GM19463 (cell line): ENCODE measurements around the gene CEP85L.

ENCODE experiments used
- ATAC-seq: cut with Tn5 transposase; IDR thresholded peaks from one replicate; pipeline ENCODE4 v1.9.1; 2021; ENCODE audit warnings: mild to moderate bottlenecking, moderate library complexity; ENCODE audit not compliant: unreplicated experiment

Gene CEP85L

DNA sequence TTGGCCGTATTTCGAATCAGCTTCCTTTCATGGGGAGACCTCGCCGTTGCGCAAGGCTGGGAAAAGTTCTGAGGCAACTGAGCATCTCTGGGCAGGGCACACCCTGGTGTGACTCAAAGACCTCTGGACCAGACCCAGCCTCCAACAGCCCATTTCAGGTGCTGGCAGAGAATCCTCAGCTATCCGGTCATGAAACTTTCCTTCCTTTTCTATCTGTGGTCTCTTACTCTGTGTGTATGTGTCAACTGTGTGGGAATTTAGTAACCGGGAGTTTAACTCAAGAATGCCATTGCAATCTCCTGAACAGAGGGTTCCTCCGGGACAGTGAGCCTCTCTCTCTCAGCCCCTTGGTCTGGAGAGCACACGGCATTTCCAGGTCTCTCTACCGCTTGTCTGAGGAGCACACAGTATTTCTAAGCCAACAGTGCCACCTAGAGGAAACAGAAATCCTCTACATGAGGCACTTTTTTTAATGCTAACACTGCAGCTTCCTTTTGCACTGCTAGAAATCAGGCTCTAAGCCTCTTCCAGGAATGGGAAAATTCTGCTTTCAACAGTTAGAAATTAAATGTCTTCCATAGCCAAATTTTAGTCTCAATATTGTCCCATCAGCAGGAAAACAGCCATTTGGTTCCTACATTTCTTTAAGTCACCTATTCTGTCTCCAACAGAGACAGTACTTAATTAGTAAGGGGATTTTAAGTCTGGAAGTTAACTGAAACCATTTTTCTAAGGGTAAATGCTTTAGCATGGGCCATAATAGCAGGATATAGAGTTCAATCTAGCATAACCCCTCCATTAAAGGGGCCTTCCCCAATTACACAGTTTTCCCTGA is 70.6 kb downstream of the CEP85L start:
- ATAC-seq: peak; percentile 60

DNA sequence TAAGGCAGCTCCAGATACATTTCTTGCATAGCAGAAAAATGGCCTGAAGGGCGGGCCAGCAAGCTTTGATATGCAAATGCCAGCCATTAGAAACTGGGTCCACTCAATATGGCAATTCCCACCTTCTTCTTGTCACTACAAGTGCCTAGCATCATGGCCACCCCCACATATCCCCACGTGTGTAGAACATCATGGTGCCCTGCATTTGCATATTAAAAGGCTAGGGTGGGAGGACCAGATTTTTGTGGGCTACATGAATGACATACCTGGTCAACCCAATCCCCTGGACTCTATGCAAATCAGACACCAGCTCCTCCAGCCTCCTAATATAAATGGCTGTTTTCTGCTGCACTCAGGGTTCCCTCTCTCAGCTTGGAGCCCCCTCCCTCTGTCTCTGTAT is 71.6 kb downstream of the CEP85L start:
- no peak for ATAC-seq

DNA sequence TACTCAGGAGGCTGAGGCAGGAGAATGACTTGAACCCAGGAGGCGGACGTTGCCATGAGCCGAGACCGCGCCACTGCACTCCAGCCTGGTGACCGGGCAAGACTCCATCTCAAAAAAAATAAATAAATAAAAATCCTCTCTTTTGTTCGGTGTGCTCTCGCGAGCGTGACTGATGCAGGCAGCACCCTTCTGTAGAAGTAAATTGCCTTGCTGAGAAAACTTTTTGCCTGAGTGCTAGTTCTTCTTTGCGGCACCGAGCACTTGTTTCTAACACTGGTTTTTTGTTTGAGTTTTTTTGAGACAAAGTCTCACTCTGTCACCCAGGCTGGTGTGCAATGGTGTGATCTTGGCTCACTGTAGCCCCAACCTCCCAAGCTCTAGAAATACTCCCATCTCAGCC is 72.8 kb downstream of the CEP85L start:
- no peak for ATAC-seq

DNA sequence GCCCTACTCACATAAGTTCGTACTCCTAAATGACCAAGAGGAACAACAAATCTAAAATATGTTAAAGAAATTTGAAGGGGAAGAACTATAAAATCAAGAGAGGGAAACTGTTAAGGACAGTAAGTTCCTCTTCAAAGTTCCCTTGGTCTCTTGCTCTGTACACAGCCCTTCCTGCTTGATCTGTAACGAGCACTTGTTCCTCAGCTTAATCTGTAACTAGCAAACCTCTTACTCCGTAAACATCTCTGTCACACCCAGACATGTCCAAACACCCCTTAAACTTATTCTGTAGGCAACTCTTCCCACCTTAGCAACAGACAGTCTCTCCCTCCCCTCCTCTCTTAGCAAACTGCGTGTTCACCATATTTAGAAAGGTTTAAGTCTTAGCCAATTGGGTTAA is 73.4 kb downstream of the CEP85L start:
- no peak for ATAC-seq

DNA sequence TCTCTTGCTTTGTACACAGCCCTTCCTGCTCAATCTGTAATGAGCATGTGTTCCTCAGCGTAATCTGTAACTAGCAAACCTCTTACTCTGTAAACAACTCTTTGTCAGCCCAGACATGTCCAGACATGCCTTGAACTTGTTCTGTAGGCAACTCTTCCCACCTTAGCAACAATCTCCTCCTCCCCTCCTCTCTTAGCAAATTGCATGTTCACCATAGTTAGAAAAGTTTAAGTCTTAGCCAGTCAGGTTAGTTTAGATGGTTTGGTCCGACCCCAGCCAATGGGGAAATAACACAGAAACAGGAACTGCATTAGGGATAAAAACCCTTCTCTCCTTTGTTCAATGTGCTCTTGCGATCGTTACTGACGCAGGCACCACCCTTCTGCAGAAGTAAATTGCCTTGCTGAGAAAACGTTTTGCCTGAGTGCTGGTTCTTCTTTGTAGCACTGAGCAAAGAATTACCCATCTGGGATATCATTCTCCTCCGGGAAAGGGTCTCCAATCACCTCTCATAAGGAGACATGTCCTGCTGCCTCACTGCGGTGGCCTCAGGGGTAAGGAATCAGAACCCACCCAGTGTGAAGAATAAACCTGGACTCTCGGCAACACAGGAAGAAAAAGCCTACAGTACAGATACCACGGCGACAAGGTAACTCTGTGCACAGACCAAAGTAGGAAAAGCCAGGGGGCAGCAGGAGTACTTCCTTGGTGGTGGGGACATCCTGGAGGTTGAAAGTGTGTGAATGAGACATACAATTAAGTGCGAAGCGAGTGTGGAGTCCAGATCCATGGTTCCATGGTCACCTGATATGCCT is 77.1 kb downstream of the CEP85L start:
- no peak for ATAC-seq

DNA sequence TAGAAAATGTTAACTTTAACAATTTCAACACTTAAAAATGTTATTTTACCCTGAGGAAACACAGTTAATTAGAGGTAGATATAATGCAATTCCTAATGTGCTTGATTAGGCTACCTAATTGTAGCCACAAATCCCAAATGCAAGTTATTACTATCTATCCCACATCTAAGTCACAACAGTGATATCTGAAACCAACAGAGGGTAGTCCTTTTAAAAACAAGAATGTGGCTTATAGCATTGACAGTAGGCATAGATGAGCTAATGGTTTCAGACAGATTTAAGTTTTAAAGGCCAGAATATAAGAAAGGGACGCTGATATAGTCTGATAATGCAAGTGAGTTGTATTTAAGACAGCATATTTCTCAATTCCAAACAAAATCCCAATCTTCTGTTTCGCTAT is 80.3 kb downstream of the CEP85L start:
- no peak for ATAC-seq

DNA sequence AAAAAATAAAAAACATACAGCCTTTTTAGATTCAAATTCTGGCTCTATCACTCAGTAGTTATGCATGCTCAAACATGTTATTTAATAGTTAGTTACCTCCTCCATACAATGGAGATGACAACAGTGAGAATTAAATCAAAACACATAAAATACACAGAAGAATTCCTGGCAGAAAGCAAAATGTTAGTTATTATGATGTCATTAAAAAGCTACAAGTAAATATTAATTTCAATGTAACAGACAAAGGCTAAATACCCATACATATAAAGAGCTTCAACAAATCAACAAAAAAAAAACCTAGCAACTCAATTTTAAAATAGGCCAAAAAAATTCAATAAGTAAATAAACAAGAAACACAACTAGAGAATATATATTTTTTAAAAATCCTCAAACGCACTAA is 81.9 kb downstream of the CEP85L start:
- ATAC-seq: no peak

DNA sequence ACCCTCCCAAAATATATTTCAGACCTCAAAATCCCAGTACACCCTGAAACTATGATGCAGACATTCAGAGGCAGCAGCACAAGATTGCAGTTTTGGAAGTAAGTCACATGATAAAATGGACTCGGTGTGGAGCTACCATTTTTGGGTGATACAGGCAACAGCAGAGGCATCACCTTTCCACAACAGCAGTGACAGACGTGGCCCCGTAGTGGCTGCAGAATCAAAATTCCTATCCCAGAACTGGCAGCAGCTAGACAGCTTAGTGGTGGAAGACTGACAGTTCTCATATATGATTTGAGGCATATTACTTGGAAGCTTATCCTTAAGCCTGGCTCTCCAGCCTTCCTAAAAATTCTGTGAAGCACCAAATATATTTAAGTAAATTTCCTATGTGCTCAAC is 83.4 kb downstream of the CEP85L start:
- ATAC-seq: no peak

DNA sequence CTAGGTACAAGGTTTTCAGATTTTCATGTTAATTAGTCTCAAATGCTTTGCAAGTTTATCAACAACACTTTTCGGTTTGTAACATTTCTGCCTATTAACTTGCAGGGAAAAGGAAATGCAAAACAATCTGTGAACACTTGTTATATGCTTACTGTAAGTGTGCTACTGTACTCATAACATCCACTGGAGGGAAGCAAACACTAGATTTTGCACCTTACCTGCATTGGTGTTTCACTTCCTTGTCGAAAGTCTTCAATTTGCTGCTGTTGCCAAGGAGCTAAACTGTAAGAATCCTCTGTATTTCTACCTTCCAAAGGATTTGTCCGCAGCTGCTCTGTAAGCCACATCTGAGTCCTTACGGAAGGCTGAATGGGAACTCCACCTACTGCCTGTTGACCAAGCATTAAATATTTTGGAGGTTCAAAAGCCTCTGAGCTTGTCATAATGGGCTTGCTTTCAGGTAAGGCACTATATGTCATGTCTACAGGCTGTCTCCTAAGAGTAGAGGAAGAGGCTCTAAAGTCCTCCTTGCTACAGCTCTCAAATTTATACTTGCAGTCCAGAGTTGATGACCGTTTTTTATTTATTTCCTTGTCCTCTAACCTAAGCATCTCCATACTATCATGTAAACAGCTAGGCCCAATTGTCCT is 86.0 kb downstream of the CEP85L start:
- ATAC-seq: peak; percentile 100

DNA sequence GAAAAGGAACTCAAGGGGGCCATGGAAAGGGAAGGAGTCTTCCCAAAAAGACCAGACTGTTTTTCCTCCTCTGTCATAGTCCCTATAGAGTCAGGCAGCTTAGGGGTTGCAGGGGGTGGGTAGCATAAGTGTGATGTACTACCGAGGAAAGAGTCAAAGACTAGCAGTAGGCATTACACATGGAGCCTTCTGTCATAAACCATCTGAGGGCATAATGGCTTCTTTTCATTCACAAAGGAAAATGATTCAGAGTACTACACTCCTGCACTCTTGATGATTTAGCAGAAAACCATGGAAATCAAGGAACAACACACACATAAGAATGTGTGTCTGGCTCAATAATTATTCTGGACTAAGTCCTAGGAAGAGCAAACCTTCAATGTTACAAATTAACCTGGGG is 88.4 kb downstream of the CEP85L start:
- no peak for ATAC-seq

DNA sequence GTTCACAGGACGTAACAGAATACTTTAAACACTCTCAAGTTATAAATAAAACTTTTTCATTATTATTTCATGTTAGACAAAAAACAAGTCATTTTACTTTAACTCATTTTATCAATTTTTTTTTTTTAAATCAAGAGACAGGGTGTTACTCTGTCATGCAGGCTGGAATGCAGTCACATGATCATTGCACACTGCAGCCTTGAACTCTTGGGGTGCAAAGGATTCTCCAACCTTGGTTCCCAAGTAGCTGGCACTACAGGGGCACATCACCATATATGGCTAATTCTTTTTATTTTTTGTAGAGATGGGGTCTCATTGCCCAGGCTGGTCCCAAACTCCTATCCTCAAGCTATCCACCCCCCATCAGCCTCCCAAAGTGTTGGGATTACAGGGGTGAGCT is 89.1 kb downstream of the CEP85L start:
- ATAC-seq: no peak

DNA sequence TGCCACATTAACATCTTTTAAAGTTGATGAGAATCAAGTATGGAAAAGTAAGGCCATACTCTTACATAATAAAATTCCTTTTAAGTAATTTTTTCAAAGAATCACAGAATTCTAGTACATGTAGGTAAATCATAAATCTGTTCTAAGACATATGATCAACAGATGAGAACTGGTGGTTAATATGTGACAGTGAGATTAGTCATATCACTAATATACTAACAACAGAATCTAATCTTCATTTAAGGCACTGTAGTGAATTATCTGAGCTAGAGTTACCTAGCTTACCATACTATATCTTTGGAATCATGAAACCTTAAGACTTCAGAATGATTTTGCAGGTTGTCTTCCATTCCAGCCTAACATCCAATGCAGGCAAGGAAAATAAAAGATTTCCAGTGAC is 91.7 kb downstream of the CEP85L start:
- ATAC-seq: peak; percentile 68

DNA sequence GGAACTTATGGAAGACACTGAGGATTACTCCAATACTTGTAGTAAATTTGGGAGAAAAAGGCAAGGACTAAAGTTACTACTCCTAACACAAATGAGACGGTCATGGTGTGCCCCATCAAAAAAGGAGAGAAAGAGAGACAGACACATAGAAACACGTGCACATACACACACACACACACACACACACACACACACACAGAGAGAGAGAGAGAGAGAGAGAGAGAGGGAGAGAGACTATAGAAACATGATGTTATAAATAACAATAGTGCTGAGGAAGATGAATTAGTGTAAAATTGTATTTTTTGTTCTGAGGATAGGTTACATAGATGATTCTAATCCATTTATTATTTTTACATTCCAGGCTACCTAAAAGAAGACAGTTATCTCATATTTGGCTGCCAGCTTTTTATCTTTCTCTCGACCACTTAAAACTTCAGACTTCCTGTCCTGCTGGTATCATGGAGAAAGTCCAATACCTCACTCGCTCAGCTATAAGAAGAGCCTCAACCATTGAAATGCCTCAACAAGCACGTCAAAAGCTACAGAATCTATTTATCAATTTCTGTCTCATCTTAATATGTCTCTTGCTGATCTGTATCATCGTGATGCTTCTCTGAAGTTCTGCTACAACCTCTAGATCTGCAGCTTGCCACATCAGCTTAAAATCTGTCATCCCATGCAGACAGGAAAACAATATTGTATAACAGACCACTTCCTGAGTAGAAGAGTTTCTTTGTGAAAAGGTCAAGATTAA is 92.8 kb downstream of the CEP85L start:
- peak; percentile 55 for ATAC-seq

DNA sequence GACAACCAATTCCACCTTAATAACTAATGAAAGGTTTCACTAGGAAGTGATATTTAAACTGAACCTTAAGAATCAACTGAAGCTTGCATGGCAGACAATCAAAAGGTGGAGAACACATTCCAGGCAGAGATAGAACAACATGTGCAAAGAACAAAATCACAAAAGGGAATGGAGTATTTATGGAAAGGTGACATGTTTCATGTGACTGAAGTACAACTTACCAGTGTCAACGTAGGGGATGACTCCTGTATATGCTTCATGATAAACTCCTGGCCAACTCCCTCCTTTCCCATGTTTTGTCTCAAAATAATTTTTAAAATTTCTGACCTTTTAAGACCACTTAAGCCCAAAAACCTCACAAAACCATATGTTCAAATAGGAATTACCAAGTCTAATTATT is 96.7 kb downstream of the CEP85L start:
- ATAC-seq: no peak

DNA sequence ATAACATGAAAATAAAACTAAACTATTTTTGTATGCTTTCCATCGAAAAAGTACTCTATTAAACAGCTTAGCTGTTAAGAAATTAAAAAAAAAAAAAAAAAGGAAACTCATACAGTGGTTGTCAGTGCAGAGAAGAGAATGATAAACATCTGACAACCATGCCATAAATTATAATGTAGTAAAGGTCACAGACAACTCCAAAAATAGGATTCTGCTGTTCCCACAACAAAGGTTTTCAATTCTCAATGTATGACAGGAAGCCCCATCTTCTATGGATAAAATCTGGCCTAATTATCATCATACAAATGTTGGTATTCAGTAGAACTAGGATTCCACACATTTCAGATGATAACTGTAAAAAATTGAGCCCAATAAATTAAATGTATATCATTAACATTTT is 98.3 kb downstream of the CEP85L start:
- no peak for ATAC-seq

DNA sequence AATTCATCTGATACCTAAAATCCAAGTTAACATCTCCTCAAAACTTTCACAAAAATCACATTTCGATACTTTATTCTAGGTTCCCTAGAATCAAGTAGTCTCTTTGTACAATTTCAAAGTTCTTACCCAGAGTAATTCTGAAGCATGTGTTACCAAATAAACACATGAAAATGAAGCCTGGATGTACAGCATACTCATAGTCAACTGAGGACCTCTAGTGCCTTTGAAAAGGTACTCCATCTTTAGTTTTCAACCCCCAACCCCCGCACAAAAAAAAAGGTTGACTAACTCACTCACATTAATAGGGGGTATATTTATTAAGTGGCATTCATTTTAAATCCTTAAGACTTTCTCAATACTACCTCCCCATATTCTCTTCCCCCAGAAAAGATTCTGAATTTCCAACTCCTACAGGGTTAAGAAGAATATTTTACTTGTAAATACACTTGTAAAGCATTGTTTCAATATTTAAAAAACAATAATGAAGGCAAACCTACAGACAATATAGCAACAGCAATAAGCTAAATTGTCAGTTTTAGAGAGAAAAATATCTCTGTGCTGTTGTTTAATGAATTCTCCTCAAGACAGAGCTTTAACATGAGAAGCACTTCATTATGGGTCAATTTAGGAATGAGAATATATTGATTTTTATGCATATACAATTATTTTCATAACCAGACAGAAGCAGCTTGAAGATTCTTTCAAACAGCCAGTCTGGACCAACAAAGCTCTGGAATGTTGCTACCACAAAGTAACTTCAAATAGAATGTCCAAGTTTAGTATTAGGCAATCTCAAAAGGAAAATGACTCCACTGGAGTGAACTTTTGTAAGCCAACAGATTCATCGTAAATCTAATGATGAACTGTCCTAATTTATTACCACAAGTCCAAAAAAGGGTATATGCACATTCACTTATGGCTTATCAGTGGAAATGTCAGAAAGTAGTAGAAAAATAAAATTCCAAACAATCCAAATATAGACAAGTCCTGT is 100.0 kb downstream of the CEP85L start:
- peak; percentile 94 for ATAC-seq

DNA sequence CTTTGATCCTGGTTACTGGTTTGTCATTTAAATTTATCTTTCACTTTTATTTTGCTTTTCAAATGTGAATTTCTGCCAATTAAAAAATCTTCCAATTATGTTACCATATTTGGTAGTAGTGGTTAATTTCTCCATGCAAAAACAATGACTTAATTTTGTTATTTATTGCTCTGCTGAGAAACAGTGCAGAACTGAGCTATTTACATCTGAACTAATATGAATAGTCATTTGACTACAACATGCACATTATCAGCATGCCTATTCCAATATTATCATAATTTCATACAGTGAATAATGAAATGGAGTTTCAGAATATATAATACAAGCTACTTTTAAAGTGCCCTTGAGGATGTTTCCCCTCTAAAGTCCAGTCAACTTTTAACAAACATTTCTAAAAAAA is 102.8 kb downstream of the CEP85L start:
- ATAC-seq: no peak

DNA sequence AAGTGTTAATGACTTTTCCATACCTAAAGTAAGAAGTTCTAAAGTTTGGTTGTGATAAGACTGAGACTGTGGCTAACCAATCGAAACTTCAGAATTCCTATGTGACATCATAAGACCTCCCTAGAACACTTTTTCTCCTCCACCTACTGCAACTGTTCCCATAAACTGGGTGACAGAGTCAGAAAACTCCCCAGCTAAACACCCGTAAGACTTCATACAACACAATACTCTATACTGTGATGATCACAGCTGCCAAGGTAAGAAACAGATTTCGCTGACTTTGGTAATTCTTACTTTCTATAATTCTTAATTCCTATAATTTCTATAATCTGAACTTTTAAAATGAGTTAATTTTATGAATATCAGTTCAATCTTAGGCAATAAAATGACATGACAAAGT is 103.3 kb downstream of the CEP85L start, which contains the start of gene PLN:
Gene PLN (plus strand): TSS at position 161 of the 400 bp plus-strand sequence. CDS start 10,626 bp downstream, outside the sequence.
- no peak for ATAC-seq

DNA sequence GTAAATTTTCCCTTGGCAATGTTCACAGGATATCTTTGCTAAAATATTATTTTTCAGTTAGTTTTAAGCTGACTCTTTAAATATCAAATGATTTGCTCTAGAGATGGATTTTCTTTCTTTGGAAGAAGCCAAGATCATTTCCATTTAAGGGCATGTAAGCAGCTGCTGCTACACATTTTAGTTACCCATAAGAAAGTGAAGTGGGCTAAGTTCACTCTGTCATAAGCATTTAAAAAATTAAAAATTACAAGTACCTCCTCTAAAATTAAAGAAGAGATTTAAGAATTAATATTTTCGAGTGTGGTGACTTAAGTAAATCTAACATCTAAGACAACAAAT is 104.5 kb downstream of the CEP85L start:
- ATAC-seq: no peak
